GM23338 (cell line): ENCODE measurements around the gene NPAS2. TPM values are rescaled to one million over a fixed set of nuclear protein-coding genes. Genes with fewer than 3 reads are reported as not detected.
A peak's percentile ranks its signal among the peaks of the same experiment; 100 is the strongest.

Experiments used
- ATAC-seq: fragments of 200-7000 bp; cut with Tn5 transposase; 3 replicates; pipeline ENCODE4 v1.9.1; 2020
- DNase-seq: peaks from one replicate; pipeline ENCODE4 v3.0.0-alpha.2; 2015; ENCODE audit warnings: low spot score
- H2AFZ ChIP-seq: fragments of 200-600 bp; sonication (generic); 2 replicates; pipeline ENCODE4 v1.8.0; 2016; ENCODE audit warnings: antibody characterized with exemption, mild to moderate bottlenecking, moderate library complexity
- H3F3A ChIP-seq: fragments of 200-600 bp; sonication (generic); replicated peaks from 2 replicates; pipeline ENCODE4 v1.8.0; 2017; ENCODE audit warnings: antibody characterized with exemption, mixed run types, low read depth
- H3K27ac ChIP-seq: fragments of 200-600 bp; sonication (generic); 2 replicates; pipeline ENCODE4 v1.6.1; 2016; ENCODE audit warnings: low read depth
- H3K27me3 ChIP-seq: fragments of 200-600 bp; sonication (generic); 2 replicates; pipeline ENCODE4 v1.8.0; 2016; ENCODE audit warnings: mild to moderate bottlenecking, mixed run types, moderate library complexity; ENCODE audit not compliant: insufficient read depth
- H3K36me3 ChIP-seq: fragments of 200-600 bp; sonication (generic); 2 replicates; pipeline ENCODE4 v1.8.0; 2016; ENCODE audit warnings: mild to moderate bottlenecking; ENCODE audit not compliant: insufficient read depth
- H3K4me1 ChIP-seq: fragments of 200-600 bp; sonication (generic); 2 replicates; pipeline ENCODE4 v1.8.0; 2016; ENCODE audit warnings: mild to moderate bottlenecking, moderate library complexity; ENCODE audit not compliant: insufficient read depth
- H3K4me2 ChIP-seq: fragments of 200-600 bp; sonication (generic); 2 replicates; pipeline ENCODE4 v1.7.1; 2017; ENCODE audit warnings: mixed run types
- H3K4me3 ChIP-seq: fragments of 200-600 bp; sonication (generic); 2 replicates; pipeline ENCODE4 v1.6.1; 2016; ENCODE audit warnings: mixed run types
- H3K79me2 ChIP-seq: fragments of 200-600 bp; sonication (generic); replicated peaks from 2 replicates; pipeline ENCODE4 v1.8.0; 2017; ENCODE audit warnings: mild to moderate bottlenecking; ENCODE audit not compliant: insufficient read depth
- H3K9me2 ChIP-seq: fragments of 200-600 bp; sonication (generic); 2 replicates; pipeline ENCODE4 v1.8.0; 2017; ENCODE audit not compliant: insufficient read depth
- H4K20me1 ChIP-seq: fragments of 200-600 bp; sonication (generic); replicated peaks from 2 replicates; pipeline ENCODE4 v1.8.0; 2017; ENCODE audit warnings: mild to moderate bottlenecking; ENCODE audit not compliant: insufficient read depth
- H3K27ac Mint-ChIP-seq: 2 replicates; pipeline ENCODE4 v1.8.0; 2020; ENCODE audit warnings: inconsistent platforms, mild to moderate bottlenecking, moderate library complexity, mixed read lengths
- H3K27me3 Mint-ChIP-seq: 3 replicates; pipeline ENCODE4 v1.8.0; 2022; ENCODE audit warnings: low read depth, mild to moderate bottlenecking, moderate library complexity, mixed read lengths, inconsistent platforms; ENCODE audit not compliant: insufficient read depth, poor library complexity
- H3K36me3 Mint-ChIP-seq: 3 replicates; pipeline ENCODE4 v1.8.0; 2021; ENCODE audit warnings: low read depth, mild to moderate bottlenecking, inconsistent platforms, moderate library complexity, mixed read lengths
- H3K4me1 Mint-ChIP-seq: 3 replicates; pipeline ENCODE4 v1.8.0; 2020; ENCODE audit warnings: mild to moderate bottlenecking, inconsistent platforms, mixed read lengths
- H3K4me3 Mint-ChIP-seq: 3 replicates; pipeline ENCODE4 v1.8.0; 2021; ENCODE audit warnings: moderate library complexity, mild to moderate bottlenecking, inconsistent platforms, mixed read lengths
- H3K9me3 Mint-ChIP-seq: 3 replicates; pipeline ENCODE4 v1.8.0; 2020; ENCODE audit warnings: moderate library complexity, mild to moderate bottlenecking, inconsistent platforms, mixed read lengths
- CREB1 ChIP-seq: fragments of 250-450 bp; sonication (Bioruptor Pico); IDR thresholded peaks from 2 replicates; pipeline ENCODE4 v1.5.0; 2020; ENCODE audit warnings: low read depth, mild to moderate bottlenecking, moderate library complexity
- EZH2 ChIP-seq: fragments of 200-600 bp; sonication (generic); IDR thresholded peaks from one replicate; pipeline ENCODE4 v1.8.0; 2017; ENCODE audit warnings: antibody characterized with exemption, mild to moderate bottlenecking, low read depth; ENCODE audit not compliant: unreplicated experiment
- EZH2phosphoT487 ChIP-seq: fragments of 200-600 bp; sonication (generic); IDR thresholded peaks from one replicate; pipeline ENCODE4 v1.8.1; 2018; ENCODE audit warnings: antibody characterized with exemption; ENCODE audit not compliant: unreplicated experiment
- JUNB ChIP-seq: IDR thresholded peaks from one replicate; pipeline ENCODE4 v1.6.1; 2016; ENCODE audit warnings: antibody characterized with exemption; ENCODE audit not compliant: unreplicated experiment
- NANOG ChIP-seq: IDR thresholded peaks from 2 replicates; pipeline ENCODE4 v1.6.1; 2016; ENCODE audit warnings: antibody characterized with exemption, borderline replicate concordance
- POLR2AphosphoS5 ChIP-seq: IDR thresholded peaks from 2 replicates; pipeline ENCODE4 v1.6.1; 2016; ENCODE audit warnings: antibody characterized with exemption, low read depth
- REST ChIP-seq: IDR thresholded peaks from one replicate; pipeline ENCODE4 v1.6.1; 2018; ENCODE audit warnings: antibody characterized with exemption; ENCODE audit not compliant: unreplicated experiment
- STAT1 ChIP-seq: IDR thresholded peaks from one replicate; pipeline ENCODE4 v1.6.1; 2016; ENCODE audit warnings: antibody characterized with exemption; ENCODE audit not compliant: unreplicated experiment
- ZNF114 ChIP-seq: fragments of 250-450 bp; sonication (Bioruptor Pico); IDR thresholded peaks from 2 replicates; pipeline ENCODE4 v1.5.0; 2020; ENCODE audit warnings: mild to moderate bottlenecking, moderate library complexity
- ZNF331 ChIP-seq: fragments of 250-450 bp; sonication (Bioruptor Pico); IDR thresholded peaks from 2 replicates; pipeline ENCODE4 v1.5.0; 2020; ENCODE audit warnings: low read depth, mild to moderate bottlenecking, moderate library complexity
- ZNF462 ChIP-seq: fragments of 250-450 bp; sonication (Bioruptor Pico); IDR thresholded peaks from 2 replicates; pipeline ENCODE4 v1.5.0; 2020; ENCODE audit warnings: mild to moderate bottlenecking, moderate library complexity
- polyA plus RNA-seq: library from polyadenylated mRNA; unstranded; fragments of >200 nt; fragmentation: Nextera tagmentation; extraction: Ambion mirVana; gene quantifications from 2 replicates; pipeline ENCODE4 v1.2.1, GENCODE V29; 2016
- total RNA-seq: library from RNA; depleted of rRNA; stranded (reverse); fragments of >200 nt; shearing (Covaris generic); gene quantifications from 2 replicates; pipeline ENCODE4 v1.2.3, GENCODE V29; 2014
- TF ChIP-seq, protein P1 (sequence below), 2 experiments: fragments of 200-600 bp in 1 of 2; sonication (generic) in 1 of 2; conservative IDR thresholded peaks; 2 replicates each; pipeline versions ENCODE4 v1.5.1 to v1.6.1; 2016 to 2017; ENCODE audit warnings: antibody characterized with exemption in 2 of 2, low read depth in 2 of 2, mild to moderate bottlenecking in 2 of 2, moderate library complexity in 1 of 2
- TF ChIP-seq, protein P2 (sequence below): IDR thresholded peaks from 2 replicates; pipeline ENCODE4 v1.6.1; 2016; ENCODE audit warnings: antibody characterized with exemption

Gene NPAS2
- total and polyA plus RNA-seq, 2 experiments from 2014 or later: 0.56 to 1.1 TPM

DNA sequence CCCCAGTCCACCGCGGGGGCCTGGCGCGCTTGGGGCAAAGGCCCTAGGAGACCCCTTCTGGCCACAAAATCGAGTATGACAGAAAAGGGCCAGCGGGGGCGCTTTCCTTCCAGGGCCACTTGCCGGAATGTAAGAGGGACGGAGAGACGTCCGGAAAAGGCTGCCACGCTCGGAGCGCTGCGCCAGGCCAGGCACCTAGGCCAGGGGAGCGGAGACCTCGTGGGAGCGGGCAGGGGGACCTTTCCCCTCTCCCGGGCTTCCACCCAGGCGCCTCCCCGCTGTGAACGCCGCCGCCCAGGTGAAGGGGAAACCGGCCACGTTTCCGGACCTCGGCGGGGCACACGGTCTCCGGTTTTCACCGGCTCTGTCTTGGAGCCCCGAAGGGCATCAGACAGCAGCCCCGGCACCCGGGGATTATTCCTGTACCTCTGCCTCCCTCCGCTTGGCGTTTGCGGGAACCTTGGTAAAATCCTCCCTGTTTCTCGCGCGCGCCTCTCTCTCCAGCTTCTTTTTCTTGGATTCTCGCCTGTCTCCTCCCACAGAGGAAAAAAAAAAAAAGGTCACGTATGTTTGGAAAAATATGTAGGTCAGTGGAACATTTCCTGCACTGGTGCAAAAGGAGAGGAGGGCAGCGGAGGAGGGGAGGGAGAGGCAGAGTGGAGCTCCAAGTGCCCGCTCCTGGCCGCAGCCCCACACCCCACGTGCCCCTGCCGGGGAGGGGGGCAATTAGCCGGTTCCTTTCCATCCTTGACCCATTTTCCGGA, 1.2 kb upstream of the NPAS2 start:
- peaks cover 53% of the 10 kb centered on the region for H3K27me3 Mint-ChIP-seq

More for the DNA sequence above, 1.2 kb upstream of the NPAS2 start:
- Histone ChIP-seq H2AFZ (peak overlapping the region; percentile 95), H3K27me3 (peaks cover 64% of the 10 kb centered on the region), H3K4me1 (peaks cover 15% of the 10 kb centered on the region), H3K79me2 (no peaks in the 10 kb centered on the region), H3F3A (no peaks in the 10 kb centered on the region), H3K27ac (no peak overlapping the region), H4K20me1 (no peaks in the 10 kb centered on the region; the same call in 1 of the 2 replicates), H3K36me3 (no peaks in the 10 kb centered on the region), H3K4me2 (peak overlapping the region; percentile 97), H3K4me3 (peak overlapping the region; percentile 72), H3K9me2 (no peaks in the 10 kb centered on the region)
- DNase-seq (peak; percentile 80), ATAC-seq (peak; percentile 61)
- peak overlapping the region; percentile 75 for H3K4me3 Mint-ChIP-seq
- no peaks in the 10 kb centered on the region; the same call in 2 of the 3 replicates for H3K36me3 Mint-ChIP-seq
- H3K4me1 Mint-ChIP-seq: peaks cover 36% of the 10 kb centered on the region
- no peaks in the 10 kb centered on the region for H3K9me3 Mint-ChIP-seq
- TF ChIP-seq ZNF331 (no peak), POLR2AphosphoS5 (no peak), STAT1 (no peak), REST (no peak), JUNB (no peak), EZH2 (peak; percentile 73), EZH2phosphoT487 (no peak), ZNF114 (CRISPR knock-in tag) (no peak), NANOG (no peak), CREB1 (CRISPR knock-in tag) (no peak), ZNF462 (CRISPR knock-in tag) (no peak)
- TF ChIP-seq, protein P1, sequence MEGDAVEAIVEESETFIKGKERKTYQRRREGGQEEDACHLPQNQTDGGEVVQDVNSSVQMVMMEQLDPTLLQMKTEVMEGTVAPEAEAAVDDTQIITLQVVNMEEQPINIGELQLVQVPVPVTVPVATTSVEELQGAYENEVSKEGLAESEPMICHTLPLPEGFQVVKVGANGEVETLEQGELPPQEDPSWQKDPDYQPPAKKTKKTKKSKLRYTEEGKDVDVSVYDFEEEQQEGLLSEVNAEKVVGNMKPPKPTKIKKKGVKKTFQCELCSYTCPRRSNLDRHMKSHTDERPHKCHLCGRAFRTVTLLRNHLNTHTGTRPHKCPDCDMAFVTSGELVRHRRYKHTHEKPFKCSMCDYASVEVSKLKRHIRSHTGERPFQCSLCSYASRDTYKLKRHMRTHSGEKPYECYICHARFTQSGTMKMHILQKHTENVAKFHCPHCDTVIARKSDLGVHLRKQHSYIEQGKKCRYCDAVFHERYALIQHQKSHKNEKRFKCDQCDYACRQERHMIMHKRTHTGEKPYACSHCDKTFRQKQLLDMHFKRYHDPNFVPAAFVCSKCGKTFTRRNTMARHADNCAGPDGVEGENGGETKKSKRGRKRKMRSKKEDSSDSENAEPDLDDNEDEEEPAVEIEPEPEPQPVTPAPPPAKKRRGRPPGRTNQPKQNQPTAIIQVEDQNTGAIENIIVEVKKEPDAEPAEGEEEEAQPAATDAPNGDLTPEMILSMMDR (conservative IDR thresholded peaks at IDR 0.05; ENCODE audit: low read depth in 2 of 2): peak; percentile 37 to 45
- TF ChIP-seq, protein P2, sequence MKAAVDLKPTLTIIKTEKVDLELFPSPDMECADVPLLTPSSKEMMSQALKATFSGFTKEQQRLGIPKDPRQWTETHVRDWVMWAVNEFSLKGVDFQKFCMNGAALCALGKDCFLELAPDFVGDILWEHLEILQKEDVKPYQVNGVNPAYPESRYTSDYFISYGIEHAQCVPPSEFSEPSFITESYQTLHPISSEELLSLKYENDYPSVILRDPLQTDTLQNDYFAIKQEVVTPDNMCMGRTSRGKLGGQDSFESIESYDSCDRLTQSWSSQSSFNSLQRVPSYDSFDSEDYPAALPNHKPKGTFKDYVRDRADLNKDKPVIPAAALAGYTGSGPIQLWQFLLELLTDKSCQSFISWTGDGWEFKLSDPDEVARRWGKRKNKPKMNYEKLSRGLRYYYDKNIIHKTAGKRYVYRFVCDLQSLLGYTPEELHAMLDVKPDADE: no peak
- H3K27ac Mint-ChIP-seq: no peak overlapping the region
